GM19239 (cell line): ENCODE results near the gene HIVEP3.

Experiments
- DNase-seq: peaks from one replicate; pipeline ENCODE4 v3.0.0; 2011; ENCODE audit warnings: low spot score; ENCODE audit not compliant: insufficient read length
- FAIRE-seq: peaks from 2 replicates; lab custom pipeline; 2011; peaks lifted over from hg19 to GRCh38; lab: Jason Lieb, UNC

The HIVEP3 gene

DNA sequence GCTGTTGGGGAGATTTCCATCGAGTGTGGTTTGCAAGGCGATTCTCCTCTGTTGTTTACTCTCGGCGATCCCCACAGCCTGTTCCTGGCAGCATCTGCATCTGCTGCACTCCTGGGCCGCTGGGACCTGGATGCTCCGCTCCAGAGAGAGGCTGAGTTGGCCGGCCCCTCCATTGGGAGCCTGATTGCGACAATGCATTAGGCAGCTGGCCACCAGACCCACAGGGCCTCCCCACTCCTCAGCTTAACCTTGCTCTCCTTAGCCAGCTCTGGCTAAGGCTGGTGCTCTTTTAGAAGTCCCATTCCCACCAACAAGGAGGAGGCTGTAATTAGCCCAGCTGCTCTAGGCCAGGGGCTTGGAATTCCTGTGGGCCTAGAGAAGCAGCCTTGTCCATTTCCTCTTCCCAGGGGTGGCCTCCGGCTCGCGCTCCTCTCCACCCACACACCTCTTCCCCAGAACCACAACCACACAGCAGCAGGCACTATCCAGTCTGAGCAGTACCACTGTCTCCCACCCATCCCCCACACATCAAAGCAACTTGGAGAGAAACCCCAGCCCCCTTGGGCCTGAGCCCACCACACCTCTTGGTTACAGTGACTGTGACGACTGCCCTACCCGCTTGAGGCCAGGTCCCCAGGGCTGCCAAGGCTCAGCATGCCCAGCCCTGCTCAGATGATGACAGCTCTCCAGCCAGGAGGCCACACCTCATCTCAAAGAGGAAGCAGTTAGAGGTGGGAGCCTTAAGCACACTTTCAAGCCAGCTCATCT, 240.4 kb downstream of the HIVEP3 start:
- DNase-seq: no peak
- FAIRE-seq: peak; percentile 28

DNA sequence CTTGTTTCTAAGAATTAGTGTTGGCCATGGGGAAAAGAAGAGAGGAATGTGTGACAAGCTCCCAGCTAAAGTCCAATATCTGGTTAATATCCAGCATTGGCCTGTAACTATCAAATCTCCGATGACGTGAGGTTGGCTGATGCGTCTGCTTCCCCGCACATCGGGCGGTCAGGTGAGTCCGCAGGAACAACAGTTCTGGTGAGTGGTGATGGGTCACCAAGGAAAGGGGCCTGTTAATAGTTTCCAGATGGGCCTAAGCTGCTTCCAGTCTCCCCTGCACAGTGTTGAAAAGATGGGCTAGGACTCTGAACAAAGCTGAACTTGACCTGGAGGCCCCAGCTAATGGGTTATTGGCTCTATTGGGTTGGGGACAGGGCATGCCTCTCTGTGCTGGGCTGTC, 241.1 kb downstream of the HIVEP3 start:
- FAIRE-seq (no peak), DNase-seq (no peak)

DNA sequence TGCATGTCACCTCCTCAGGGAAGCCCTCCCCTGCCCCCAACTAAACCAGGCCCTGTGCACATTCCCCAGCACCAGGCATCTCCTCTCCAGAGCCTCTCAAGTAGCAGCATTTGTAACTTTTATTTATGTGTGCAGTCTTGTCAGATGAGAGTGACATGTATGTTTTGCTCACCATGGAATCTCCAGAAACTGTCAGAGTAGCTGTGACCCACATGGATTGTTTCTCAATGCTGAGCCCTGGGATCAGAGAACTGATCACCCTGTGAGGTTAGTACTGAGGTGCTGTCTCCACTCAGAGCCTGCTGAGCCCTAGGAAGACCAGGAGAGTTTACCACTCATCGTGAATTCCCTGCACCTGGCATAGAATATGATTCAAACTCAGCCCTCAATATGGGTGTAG, 243.3 kb downstream of the HIVEP3 start:
- DNase-seq (no peak), FAIRE-seq (no peak)

GRCh38 chr1:41674522-41674921, 244.2 kb downstream of the HIVEP3 start:
- no peak for DNase-seq
- no peak for FAIRE-seq

- no peak for DNase-seq
- FAIRE-seq: no peak
These were observed 244.9 kb downstream of the HIVEP3 start for GRCh38 chr1:41673806-41674205.

GRCh38 chr1:41673378-41673777, 245.3 kb downstream of the HIVEP3 start:
- peak; percentile 98 for FAIRE-seq
- DNase-seq: no peak

GRCh38 chr1:41672641-41673361, 245.9 kb downstream of the HIVEP3 start:
- FAIRE-seq (peak; percentile 31), DNase-seq (no peak)

DNA sequence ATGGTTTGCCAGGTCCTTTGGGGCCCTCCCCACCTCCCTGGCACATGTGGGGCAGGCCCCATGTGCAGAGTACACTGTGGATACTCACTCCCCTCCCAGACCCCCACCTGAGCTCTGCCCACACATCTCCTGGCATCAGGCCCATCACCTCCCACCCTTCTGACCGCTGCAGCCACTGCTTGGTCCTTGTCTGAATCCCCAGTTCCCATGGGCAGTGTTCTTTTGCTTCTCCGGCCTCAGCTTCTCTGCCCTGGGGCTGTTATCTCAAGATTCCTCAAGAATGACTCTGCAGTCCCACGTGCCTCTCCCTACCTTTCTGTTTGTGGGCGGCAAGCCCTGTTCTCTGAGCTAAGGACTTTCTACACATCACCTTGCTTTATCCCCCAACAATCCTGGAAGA, 246.5 kb downstream of the HIVEP3 start:
- no peak for FAIRE-seq
- no peak for DNase-seq

- DNase-seq (no peak), FAIRE-seq (no peak)
These were observed 247.5 kb downstream of the HIVEP3 start for GRCh38 chr1:41671116-41671755.

GRCh38 chr1:41670217-41670957, 248.3 kb downstream of the HIVEP3 start:
- no peak for FAIRE-seq
- no peak for DNase-seq

GRCh38 chr1:41668967-41669366, 249.8 kb downstream of the HIVEP3 start:
- DNase-seq (no peak), FAIRE-seq (no peak)

DNA sequence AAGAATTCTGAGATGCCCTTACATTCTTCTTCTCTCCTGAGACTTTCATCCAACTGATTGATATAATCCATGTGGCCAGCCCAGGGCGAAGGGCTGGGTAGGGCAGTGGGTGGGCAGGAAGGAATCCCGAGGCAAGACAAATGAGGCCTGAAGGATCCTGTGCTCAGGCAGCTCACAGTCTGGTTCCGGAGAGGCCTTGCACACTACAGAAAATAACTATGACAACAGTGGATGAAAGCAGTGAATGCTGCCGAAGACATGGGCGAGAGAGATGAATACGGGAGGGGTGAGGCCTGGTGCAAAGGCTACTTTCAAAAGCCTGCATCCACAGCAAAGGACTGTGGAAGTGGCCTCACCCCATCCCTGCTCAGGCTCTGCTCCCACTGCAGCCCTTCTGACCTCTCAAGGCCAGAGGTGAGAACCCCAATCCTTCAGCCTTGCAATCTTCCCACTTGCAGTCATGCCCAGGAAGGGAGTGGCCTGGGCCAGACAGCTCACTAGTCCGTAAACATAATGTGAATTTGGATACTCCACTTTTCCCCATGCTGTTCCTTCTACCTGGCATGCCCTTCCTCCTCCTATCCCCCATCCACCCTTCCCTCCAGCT, 250.6 kb downstream of the HIVEP3 start:
- FAIRE-seq: no peak
- no peak for DNase-seq

GRCh38 chr1:41666981-41667631, 251.6 kb downstream of the HIVEP3 start:
- DNase-seq (no peak), FAIRE-seq (peak; percentile 78)

DNA sequence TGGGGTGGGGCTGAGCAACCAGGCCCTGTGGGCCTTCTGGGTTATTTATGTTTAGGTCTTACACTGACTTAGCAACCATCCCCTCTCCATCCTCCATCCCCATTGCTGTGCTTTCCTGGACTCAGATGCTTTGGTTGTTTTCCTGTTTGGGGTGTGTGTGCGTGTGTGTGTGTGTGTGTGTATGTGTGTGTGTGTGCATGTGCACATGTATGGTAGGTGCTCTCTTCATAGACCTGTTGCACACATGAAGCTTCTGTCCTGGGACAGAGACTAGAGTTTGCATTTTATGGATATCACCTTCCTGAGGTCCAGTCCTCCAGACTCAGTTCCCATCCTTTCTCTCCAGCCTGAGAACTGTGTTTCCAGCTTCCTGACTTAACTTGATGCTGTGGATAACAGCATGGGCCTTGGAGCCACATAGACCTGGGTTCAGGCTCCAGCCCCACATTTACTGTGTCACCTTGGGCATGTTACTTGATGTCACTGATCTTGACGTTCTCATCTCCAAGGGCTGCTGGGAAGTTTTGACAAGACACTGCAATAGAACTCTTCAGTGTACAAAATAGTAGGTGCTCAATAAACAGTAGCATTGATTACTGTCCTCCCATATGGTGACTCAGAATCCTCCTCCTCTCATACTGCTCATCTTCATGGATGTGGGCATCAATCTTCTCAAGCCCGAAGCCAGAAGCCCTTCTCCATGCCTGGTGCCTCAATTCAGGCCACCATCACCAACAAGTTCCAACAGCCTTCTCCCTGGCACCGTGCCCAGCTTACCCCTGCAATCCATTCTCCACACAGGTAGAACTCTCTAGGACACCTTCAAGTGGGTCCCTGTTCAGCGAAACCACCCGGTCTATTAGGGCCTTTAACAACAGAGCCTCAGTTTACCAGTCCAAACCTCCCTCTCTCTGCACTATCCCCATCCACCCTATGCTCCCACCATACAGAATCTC, 252.5 kb downstream of the HIVEP3 start:
- FAIRE-seq: no peak
- DNase-seq: no peak

DNA sequence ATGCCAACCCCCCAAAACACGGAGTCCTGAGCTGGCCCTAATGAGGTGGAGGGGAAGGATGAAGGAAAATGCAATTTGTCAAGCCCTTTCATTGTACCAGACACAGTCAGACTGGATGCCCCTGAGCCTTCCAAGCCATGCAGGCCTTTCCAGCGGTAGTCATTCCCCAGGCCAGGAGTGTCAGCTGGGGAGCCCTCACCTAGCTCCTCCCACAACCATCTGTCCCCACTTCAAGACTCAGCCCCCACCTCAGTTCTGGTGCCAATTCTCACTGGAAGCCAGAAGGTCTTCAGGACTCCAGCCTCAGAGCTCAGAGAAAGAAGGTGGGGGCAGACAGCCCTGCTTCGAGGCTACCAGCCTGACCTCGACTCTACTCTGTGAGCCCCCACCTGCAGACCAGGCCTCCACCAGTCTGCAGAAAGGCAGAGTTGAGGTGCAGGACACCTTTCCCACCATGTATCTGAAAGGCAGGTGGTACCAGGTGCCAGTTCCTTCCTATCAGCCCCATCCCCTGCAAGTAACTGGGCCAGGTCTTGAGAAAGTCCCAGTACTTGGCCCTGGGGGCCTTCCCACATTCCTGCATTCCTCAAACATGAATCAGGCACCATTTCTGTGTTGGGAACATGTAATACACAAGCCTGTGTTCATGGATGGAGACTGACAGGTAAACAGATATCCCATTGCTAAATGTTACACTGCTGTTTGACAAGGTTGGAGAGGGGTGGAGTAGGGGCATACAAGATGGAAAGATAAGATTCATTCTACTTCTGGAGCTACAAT, 253.7 kb downstream of the HIVEP3 start:
- FAIRE-seq: no peak
- DNase-seq: no peak

DNA sequence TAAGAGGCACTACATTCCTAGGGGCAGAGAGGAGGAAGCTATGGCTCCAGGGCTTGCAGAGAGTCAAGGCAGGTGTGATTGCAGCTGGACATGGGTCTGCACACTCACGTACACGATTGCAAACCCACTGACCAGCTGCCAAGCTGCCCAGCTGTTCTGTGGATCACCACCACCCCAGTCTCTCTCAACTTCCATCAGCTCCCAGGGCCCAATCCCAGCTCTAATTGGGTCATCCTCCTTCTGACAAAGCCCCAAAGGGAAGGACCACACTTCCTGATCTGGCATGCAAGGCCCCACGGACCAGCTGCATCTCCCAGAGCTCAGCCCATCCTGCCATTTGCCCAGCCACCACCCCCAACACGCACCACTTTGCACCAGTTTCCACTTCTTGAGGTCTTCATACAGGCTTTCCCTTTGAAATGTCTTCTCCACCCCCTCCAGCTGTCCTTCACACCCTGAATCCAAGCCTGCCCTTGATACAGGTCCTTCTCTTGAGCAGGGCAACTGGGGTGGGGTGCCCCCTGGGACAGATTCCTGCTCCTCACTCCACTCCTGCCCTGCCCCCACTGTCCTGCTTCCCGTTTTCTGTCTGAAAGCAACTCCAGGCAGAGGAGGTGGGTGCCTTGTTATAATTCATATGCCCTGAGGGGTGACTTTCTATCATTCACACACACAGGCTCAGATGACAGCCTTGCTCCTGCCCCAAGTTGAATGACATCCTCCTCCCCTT, 254.9 kb downstream of the HIVEP3 start:
- FAIRE-seq (no peak), DNase-seq (no peak)

GRCh38 chr1:41662765-41663437, 255.8 kb downstream of the HIVEP3 start:
- FAIRE-seq (no peak), DNase-seq (no peak)
